Measurements from ENCODE around the gene SORCS2.

SORCS2 gene

DNA sequence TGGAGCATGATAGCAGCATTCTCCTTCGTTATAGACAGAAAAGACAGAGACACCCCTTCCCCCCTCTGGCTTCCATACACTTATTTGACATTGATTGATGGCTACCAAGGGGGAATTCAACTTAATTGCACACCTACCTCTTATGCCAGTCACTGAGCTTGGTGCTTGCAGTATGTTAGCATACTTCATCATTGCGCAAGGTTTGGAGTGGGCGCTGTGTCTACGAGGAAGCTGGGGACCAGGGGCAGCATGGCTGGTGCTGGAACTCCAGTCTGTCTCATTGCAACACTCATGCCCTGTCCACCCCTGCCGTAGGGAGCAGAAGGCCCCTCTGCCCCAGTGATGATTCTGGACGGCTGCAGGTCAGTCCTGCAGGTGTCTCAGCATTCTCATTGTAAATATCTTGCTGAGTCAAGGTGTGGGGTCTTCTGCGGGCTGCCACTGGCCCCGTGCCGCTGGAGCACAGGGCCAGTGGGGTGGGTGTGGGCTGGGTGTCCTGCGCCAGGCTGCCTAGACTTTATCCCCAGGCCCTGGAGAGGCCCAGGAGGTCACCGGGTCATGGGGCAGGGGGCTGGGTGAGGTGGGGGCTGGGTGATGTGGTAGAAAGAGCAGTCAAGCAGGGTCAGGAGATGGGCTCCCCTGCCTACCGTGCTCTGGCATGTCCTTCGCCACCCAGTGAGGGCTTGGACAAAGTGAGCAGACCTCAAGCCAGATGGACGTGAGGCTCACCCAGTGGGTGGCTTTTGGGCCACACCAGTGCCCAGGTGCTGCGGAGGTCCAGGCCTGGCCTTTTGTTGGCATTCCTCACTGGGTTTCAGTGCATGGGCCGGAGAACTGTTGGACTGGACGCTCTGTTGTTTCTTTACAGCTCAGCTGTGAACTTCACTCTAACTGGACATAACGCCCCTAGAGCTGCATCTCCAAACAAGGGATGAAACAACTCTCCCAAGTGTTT is 156.9 kb downstream of the SORCS2 start:
- no peak for DNase-seq (ENCODE audit: low read depth in 1 of 2, low spot score in 1 of 2)

DNA sequence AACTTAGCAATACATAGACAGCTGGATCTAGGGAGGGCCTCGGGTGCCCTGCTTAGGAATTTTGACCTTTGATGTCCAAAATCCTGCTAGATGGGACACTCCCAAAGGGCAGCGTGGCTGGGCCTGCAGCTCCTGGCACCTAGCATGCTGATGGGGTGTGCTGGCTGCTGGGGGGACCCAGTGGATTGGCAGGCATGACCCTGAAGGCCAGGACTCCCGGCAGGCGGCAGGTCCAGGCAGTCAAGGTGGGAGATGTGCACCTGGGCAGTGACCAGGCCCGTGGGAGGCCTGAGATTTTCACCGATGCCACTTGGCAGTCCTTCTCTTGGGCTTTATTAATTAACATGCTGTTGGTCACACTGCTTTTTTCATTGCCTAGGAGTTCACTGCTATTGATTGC is 158.1 kb downstream of the SORCS2 start:
- DNase-seq (ENCODE audit: low read depth in 1 of 2, low spot score in 1 of 2), result no peak

DNA sequence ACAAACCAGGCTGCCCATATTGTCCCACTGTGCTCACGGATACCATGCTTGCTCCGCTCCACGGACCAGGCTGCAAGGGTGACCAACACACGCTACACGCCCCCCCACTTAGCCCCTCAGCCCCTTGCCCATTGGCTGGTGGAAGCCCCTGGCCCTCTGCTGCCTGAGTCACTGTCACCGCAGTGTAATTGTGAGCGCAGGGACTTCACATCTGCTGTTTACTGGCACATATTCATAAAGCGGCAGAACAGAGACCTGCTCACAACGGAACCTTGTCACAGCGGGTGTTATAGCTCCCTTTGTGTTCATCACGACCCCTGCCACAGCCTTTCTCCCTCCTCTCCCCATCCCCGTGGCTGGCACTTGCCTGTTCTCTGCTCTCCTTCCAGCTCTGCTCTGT is 158.7 kb downstream of the SORCS2 start:
- DNase-seq (ENCODE audit: low read depth in 1 of 2, low spot score in 1 of 2), result no peak

DNA sequence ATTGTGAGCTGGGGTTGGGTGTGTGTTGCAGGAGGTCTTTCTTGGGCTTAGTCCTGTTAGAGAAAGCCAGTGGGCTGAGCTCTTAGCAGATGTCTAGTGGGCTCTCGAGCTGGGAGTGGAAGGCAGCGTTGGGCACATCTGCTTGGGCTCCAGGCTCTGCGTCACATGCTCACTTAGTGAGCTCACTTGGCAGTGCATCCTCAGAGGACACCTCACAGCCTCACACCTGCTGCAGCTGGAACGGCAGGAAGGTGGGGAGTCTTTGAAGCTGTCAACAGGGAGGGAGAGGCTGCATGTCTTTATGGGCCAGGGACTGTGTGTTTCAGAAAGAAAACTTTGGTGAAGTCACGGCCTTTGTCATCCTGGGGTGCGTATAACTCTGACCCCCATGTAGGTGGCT is 160.1 kb downstream of the SORCS2 start:
- DNase-seq (ENCODE audit: low read depth in 1 of 2, low spot score in 1 of 2), result no peak

DNA sequence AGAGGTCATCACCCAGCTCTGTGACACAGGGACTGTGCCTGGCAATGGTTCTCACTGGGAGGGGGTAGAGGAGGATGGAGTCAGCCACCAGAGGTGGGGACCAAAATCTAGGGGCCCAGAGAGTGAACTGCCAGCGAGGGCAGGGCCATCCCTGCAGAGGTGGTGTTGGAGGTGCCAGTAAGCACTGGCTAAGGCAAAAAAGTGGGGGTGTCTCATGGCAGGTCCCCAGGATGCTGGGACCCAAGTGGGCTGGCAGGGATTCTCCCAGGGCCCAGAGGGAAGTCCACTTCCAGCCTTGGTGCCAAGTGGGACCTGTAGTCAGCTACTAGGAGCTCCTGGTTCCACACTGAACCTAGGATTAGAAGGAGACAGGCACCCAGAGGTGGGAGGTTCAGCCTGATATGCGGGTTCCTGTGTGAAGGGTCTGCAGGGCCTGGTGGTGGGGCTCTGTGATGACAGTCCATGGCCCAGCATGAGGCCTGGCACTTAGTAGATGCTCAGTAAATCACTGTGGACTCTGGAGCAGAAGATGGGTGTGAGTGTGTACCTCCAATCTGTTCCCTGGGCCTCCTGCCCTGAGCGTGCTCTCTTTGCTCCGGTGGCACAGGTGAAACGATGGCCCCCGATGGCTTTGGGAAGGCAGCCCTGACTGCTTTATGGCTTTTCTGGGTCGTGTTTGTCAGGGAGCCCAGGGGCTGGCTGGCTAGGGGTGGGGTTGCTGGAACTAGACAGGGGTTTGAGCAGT is 160.9 kb downstream of the SORCS2 start:
- DNase-seq (ENCODE audit: low read depth in 1 of 2, low spot score in 1 of 2), result no peak

DNA sequence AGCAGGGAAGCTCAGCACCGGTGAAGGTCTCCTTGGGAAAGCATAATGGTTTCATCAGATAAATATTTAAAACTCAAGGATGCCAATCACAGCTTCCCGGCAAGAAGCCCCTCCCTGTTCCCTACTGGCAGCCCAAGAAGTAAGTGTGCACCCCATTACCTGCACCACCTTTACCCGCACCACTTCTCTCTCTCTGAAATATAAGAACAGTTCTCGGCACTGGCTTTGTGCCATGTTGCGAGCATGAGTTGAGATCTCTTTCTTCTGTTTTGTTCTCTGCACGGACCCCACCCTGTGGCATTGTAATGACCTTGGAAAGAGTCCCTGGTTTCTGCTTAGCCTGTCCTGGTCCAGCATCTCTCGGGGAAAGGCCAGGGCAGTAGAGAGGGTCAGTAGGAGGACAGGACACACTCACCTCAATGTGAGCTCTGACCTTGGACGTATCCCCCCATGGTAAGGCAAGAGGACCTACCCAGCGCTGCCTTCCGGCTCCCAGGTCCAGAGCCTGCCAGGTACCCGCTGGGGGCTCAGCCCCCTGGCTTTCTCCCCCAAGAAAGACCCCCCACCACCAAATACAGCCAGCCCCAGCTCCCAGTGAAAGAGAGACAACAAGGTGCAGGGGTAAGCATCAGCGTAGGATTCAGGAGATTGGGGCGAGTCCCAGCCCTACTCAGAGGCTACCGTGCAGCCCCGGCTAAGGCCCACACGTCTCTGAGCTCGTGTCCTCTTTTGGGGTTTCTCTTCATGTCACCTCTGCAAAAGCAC is 161.7 kb downstream of the SORCS2 start:
- DNase-seq (ENCODE audit: low read depth in 1 of 2, low spot score in 1 of 2), result no peak

DNA sequence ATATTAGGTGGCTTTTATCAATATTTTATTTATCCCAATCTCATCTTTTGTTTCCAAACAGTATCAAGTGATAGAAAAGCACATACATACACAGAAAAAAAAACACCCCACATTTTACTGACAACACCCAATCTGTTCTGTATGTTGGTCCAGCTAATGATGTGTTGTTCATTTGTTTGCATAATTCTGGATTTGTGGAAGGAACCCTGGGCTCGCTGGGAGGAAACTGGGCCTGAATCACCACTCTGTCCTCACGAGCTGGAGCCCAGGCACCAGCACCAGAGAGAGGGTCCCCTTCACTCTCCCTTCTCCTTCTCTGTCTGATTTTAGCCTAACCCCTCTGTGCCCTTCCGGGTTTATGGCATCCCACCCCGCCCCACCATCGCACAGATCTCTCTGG is 162.6 kb downstream of the SORCS2 start:
- no peak for DNase-seq (ENCODE audit: low read depth in 1 of 2, low spot score in 1 of 2)

DNA sequence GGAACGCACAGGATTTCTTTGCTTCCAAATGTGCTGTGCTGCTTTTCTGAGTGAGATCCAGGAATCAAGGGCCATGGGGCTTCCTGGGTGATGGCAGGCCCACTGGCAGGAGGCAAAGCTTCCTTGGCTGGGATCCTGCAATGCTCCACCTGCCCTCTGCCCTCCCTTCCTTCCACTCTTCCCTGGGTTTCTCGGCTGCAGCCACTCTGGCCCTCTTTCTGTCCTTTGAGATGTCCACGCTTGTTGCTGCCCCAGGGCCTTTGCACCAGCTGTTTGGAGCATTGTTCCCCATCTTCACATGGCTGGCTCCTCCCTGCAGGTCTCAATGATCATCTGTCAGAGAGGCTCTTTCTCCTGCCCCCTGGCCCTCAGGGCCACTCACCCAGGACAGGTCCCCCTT is 163.5 kb downstream of the SORCS2 start:
- DNase-seq (ENCODE audit: low read depth in 1 of 2, low spot score in 1 of 2), result no peak

DNA sequence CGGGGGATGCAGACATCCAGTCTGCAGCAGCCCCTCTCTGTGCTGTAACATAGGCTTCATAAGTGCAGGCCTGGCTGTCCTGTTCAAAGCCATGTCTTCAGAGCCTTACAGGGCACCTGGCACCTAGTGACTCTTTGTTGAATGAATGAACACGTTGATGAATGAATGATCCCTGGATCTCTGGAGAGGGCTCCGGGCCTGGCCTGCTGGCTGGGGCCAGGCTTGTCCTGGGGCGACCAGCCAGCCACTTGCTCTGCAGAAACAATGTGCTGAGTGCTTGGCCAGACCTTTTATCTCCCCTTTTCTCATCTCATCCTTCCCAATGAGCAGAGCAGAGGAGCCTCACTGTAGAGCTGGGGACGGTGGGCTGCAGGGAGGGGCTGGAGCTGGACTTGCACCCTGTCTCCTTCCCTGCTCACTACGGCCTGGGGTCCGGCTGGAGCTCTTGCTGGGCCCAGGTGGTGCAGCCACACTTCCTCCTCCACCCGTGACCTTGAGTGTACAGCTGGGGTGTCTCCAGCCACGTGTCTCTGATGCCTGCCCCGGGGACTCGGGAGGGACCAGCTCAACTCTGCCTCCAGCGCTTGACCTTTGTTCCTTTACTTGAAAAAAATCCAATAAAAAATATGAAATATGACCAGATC is 164.5 kb downstream of the SORCS2 start:
- DNase-seq (ENCODE audit: low read depth in 1 of 2, low spot score in 1 of 2), result no peak

DNA sequence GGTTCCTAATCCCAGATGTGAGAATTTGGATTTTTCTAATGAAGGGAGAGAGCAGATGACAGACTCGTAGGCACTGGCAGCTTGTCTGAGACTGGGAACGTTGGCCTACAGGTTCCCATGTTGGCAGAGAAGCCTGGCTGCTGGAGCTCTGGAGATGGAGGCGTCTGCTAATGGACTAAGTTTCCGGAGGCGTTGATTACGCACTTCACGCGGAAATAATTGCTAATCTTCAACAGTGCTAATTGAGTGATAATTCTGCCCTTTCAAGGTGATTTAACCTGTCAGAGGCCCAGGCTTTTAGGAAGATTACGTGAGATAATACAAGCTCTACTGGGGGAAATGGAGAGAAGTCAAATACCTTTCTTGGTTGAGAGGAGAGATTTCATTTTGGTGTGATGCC is 165.0 kb downstream of the SORCS2 start:
- DNase-seq (ENCODE audit: low read depth in 1 of 2, low spot score in 1 of 2), result no peak

DNA sequence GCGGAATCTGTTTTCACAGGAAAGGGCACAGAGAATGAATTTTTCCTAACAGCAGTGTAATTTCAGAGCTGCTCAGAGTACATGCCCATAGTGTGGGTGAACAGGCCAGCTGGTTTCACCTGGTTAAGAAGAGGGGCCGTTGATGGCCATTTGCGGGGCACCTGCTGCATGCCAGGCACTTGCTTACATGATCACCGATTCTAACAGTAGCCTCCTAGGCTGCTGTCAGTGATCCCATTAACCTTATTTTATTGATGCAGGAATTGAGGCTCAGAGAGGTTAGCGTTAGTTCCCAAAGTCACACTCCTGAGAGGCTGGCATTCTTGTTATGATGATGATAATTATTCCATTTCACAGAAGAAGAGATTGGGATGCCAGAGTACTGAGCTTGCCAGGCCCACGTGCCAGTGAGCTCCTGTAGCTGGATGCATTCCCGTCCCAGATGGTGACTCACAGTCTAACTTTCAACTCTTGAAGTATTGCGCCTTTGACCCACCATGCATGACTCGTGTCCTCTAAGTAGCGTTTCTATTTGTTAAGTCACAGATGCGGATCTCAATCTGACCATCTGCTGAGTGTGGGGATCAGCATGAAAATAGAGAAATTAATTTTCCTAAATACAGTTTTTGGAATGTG is 165.9 kb downstream of the SORCS2 start:
- no peak for DNase-seq (ENCODE audit: low read depth in 1 of 2, low spot score in 1 of 2)

DNA sequence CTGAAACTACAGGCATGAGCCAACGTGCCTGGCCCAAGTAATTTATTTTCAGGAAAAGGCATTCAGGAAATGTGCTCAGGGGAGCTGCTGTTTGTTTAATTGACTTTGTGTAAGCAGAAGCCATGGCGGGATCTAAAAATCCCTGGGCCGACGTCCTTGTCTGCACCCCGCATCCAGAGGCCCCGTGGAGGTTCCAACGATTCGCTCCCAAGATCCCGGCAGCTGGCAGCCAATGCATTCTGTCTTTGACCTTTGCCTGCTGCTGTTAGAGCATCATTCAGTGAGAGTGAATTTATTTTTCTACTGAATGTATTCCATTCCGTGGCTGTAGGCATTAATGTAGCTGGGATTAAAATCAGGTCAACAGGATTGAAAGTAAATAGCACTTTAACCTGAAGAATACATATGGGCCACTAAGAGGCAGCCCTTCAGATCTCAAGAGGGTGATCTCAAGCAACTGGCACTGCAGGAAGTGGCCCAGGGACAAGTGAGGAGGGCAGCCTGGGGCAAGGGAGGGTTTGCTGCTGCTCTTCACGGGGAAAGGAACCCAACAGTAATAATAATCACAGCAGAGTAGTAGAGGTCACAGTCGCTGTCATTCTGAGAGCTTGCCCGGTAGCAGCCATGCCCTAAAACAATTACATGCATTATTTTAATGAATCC is 167.2 kb downstream of the SORCS2 start:
- no peak for DNase-seq (ENCODE audit: low read depth in 1 of 2, low spot score in 1 of 2)

DNA sequence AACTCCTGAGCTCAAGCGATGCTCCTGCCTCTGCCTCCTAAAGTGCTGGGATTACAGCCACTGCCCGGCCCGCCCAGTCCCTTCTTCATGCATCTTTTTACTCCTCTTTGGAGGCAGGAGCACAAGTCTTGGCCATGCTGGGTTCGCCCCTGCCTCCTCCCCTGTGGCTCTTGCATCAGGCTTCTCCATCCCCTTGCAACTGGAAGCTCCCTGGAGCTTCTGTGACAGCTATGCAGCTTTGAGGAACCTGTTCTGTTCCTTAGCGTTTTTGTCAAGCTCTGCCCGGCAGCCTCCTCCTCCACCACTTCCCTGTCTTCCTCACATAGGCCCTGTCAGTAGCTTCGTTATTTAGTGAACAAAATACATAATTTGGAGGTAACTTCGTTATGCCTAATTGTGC is 168.5 kb downstream of the SORCS2 start:
- no peak for DNase-seq (ENCODE audit: low read depth in 1 of 2, low spot score in 1 of 2)

DNA sequence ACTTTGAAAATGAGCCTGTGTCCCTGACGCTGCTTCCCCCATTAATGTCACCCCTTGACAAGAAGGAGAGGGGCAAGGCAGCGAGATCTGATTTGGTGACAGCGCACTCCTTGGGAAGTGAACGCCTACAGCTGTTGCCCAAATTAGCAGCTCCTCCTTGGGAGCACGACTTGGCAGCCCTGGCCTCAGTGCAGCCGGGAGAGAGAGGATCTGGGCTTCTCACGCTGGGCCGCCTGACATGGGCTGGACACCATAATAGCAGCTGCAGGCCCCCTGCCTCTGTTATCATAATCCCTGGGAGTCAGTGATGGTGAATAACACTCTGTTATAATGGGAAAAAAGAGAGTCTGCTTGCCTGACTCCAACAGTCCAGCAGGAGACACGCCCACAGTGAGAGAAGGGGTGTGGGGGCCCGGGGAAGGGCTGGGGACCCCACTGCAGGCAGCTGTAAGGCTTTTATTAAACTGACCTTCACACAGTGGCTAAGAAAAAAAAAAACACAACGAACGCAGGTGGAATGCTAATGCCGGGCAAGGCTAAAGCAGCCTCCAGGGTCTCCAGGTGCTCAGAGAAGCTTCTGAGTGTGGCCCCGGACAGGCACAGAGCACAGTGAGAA is 169.1 kb downstream of the SORCS2 start:
- DNase-seq (ENCODE audit: low read depth in 1 of 2, low spot score in 1 of 2), result no peak

DNA sequence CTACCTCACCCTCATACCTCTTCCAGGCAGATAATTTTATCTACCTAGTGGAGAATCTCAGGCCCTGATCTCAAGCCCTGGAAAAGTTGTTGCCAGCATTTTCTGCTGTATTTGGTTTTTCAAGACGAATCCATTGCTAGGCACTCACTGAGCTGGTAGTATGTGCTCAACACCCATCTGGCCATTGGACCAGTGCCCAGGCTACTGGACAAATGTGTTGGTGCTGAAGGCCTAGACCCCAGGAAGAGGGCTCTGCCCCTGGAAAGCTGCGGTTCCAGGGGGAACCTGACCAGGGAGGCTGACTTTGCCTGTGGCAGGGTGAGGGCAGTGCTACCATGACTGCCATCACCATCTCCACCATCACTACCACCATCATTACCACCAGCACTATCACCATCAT is 170.0 kb downstream of the SORCS2 start:
- DNase-seq (ENCODE audit: low read depth in 1 of 2, low spot score in 1 of 2), result no peak

DNA sequence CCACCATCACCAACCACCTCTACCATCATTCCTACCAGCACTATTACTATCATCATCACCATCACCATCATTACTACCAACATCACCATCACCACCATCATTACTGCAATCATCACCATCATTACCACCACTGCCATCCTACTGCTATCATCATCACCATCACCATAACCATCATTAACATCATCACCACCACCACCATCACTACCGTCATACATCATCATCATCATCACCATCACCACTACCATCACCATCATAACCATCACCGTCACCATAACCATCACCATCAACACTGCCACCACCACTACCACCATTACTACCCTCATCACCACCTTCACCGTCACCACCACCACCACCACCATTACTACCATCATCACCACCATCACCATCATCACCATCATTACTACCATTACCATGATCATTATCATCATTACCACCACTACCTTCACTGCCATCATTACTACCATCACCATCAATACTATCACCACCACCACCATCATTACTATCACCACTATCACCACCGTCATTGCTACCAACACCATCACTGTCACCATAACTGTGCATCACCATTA is 170.6 kb downstream of the SORCS2 start:
- no peak for DNase-seq (ENCODE audit: low read depth in 1 of 2, low spot score in 1 of 2)

DNA sequence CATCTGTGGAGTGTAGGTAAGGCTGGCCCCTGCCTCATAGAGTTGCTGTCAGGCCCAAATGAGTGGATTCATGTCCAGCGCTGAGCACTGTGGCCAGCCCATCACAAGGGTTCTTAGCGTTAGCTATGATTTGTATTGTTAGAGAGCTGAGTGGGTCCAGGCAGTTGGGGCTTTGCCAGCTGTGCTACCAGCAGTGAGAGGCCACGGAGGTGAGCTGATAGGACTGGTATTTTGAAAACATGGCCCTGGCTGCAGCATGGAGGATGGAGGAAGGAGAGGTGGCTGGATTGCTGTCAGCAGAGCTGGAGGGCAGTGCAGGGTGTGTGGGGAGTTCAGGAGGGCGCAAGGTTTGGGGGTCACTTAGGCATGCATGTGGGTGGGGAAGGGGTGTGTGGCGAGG is 172.6 kb downstream of the SORCS2 start:
- DNase-seq (ENCODE audit: low read depth in 1 of 2, low spot score in 1 of 2), result no peak

DNA sequence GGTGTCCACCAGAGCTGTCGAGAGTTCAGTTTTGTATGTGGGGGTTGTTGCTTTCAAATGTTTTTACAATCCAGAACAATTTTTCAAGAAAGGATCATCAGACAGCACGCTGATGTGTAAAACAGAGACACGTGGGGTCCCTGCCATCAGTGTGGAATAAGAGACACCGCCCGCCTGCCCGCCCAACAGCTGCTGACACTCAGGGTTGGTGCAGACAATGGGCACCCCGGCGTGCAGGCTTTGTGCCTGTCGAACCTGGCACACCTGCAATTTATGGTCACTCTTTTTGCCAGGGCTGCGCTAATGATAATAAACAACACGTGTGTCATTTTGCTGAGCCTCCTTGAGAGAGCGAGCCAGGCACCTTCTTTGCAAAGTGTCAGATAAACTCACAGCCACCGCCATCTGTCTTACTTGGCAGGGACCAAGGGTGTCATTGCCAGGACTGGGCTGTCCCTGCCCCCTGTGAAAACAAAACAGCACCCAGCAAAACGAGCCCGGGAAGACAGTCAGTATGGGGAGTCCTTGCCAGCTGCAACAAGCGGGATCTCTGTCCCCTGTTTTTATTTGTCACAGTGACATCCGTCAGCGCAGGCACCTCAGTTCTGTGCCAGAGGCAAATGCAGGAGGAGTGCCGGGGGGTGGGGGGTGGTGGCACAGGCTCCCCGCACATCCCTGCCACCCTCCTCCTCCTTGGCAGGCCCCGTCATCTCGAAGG is 173.3 kb downstream of the SORCS2 start:
- no peak for DNase-seq (ENCODE audit: low read depth in 1 of 2, low spot score in 1 of 2)

All from stimulated activated CD4-positive, alpha-beta T cell treated with anti-CD3 and anti-CD28 coated beads, Interleukin-15, amount 100 ng/mL, for 1 hour (primary cell).